Upper lobe of left lung (tissue), 4 donors: ENCODE data around the gene PABPC4L.

ENCODE experiments used
- CTCF ChIP-seq, 6 experiments: fragments of 450-650 bp in 4 of 6; fragments of 200-600 bp in 2 of 6; sonication (generic) in 2 of 6; IDR thresholded peaks; one replicate each; pipeline ENCODE4 v1.5.1; 2016 to 2019; ENCODE audit warnings: antibody characterized with exemption in 6 of 6
- EP300 ChIP-seq, 4 donors: sonication (generic); formaldehyde crosslinking; IDR thresholded peaks; one replicate each; pipeline ENCODE4 v1.5.1; 2017; ENCODE audit warnings: antibody characterized with exemption in 4 of 4, control low read depth in 2 of 4

DNA sequence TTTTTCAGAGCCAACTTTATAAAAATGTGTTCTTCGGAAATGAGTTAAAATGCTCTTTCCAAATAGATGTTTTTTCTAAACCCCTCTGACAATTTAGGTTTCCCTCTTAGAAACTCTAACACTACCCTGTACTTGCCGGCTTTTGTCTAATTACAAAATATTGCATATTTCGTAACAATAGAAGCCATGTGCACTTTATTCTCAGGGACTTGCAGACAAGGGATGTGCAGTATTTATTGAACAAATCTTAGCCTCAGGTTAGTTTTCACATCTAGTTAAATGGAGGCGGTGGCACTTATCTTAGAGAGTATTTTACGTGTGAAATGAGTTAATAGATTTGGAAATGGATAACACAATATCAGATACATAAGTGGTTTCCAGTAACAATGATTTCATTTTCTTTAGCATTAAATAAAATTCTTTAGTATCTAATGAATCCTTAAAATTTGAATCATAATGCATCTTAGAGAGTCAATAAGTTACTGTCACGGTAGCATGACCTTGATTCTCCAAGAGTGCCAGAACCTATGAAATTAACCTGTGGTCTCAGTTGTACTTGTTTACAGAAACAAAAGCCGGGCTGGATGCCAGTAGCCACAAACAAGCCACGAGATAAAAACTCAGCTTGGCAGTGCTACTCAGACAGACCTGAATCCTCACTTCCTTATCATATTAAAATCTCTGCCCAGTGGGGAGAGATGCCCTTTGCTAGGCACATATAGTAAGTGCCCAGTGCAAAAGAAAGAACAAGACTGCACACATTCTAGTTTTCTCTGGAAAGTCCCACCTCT lies 772 bp upstream of the PABPC4L start:
- TF ChIP-seq CTCF (IDR thresholded peaks at IDR 0.05) (no peak), EP300 (IDR thresholded peaks at IDR 0.05) (no peak)
